ENCODE measurements around the gene BRINP1.

The BRINP1 gene

GRCh38 chr9:119339056-119339455 is 30.2 kb downstream of the BRINP1 start:
- DNase-seq = no peak

GRCh38 chr9:119337573-119337972 is 31.7 kb downstream of the BRINP1 start:
- no peak for DNase-seq

- DNase-seq = no peak
These were observed 34.5 kb downstream of the BRINP1 start for GRCh38 chr9:119334745-119335144.

- no peak for DNase-seq
These were observed 35.6 kb downstream of the BRINP1 start for GRCh38 chr9:119333507-119334229.

- DNase-seq = no peak
These were observed 36.7 kb downstream of the BRINP1 start for GRCh38 chr9:119332522-119332921.

GRCh38 chr9:119322184-119322583 is 47.1 kb downstream of the BRINP1 start:
- no peak for DNase-seq

GRCh38 chr9:119318371-119318770 is 50.9 kb downstream of the BRINP1 start:
- no peak for DNase-seq

- no peak for DNase-seq
These were observed 55.4 kb downstream of the BRINP1 start for GRCh38 chr9:119313846-119314245.

- no peak for DNase-seq
These were observed 58.5 kb downstream of the BRINP1 start for GRCh38 chr9:119310741-119311140.

GRCh38 chr9:119307471-119307870 is 61.8 kb downstream of the BRINP1 start:
- DNase-seq = no peak

GRCh38 chr9:119304555-119304954 is 64.7 kb downstream of the BRINP1 start:
- no peak for DNase-seq

- DNase-seq = no peak
These were observed 66.1 kb downstream of the BRINP1 start for GRCh38 chr9:119302988-119303698.

- no peak for DNase-seq
These were observed 71.0 kb downstream of the BRINP1 start for GRCh38 chr9:119298076-119298853.

GRCh38 chr9:119291554-119291953 is 77.7 kb downstream of the BRINP1 start:
- DNase-seq = no peak

GRCh38 chr9:119289740-119290433 is 79.3 kb downstream of the BRINP1 start:
- DNase-seq = peak in 1 of 2 experiments; percentile 31

GRCh38 chr9:119284587-119285337 is 84.5 kb downstream of the BRINP1 start:
- no peak for DNase-seq

GRCh38 chr9:119284118-119284517 is 85.1 kb downstream of the BRINP1 start:
- DNase-seq = peak in 1 of 2 experiments; percentile 5

- DNase-seq = no peak
These were observed 86.0 kb downstream of the BRINP1 start for GRCh38 chr9:119283078-119283794.

GRCh38 chr9:119282476-119283077 is 86.7 kb downstream of the BRINP1 start:
- no peak for DNase-seq

GRCh38 chr9:119280740-119281485 is 88.3 kb downstream of the BRINP1 start:
- no peak for DNase-seq

All from NCI-H1930 (cell line).